ENCODE data around the gene ATP5F1D. TPM values are rescaled to one million over a fixed set of nuclear protein-coding genes. Genes with fewer than 3 reads are reported as not detected.
"Not testable (repeated sequence)": the region's sequence is repeated elsewhere in the genome, so short reads cannot be mapped to it uniquely, and the experiment has no call there.

ATP5F1D gene
- total RNA-seq, 1 experiment from 2014 or later = 126 TPM

DNA sequence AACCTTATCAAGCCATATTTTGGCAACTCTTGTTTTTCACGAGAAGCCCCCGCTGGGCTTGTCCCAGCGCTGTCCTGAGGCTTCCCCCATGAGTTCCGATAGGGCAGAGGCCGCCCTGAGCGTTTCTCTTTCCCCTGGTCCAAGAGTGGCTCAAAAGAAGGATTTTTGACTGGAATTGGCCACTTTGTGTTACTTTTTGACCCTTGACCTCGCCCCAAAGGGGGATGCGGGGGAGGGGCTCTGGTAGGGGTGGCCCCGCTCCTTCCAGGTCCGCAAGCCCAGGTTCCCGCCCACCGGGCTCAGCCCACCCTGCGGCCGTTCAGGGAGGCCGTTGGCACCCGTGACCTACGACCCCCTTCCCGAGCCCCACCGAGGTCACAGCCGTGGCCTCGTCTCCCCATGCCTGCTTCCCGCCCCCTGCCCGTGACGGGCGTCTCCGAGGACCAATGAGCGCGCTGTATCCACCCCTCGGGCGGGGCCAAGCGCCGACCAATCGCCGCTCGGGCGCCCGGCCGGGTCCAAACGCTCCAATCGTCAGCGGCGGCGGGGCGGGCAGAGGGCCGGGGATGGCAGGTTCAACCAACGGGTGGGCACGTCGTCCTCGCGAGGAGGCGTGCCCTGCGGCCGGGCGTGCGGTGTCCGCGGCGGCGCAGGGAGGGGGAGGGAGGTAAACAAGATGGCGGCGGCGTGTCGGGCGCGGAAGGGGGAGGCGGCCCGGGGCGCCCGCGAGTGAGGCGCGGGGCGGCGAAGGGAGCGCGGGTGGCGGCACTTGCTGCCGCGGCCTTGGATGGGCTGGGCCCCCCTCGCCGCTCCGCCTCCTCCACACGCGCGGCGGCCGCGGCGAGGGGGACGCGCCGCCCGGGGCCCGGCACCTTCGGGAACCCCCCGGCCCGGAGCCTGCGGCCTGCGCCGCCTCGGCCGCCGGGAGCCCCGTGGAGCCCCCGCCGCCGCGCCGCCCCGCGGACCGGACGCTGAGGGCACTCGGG lies 36.1 kb upstream of the ATP5F1D start, which contains the start of gene STK11:
STK11 (plus strand) TSS at position 665 of the 986 bp plus-strand sequence. CDS start 1,136 bp downstream, outside the sequence.
- Mint-ChIP-seq H3K4me3 (ENCODE audit: unreplicated experiment) (peak within 1 kb of the TSS; percentile 88), H3K9me3 (ENCODE audit: unreplicated experiment) (no peaks in the 10 kb centered on the region), H3K27ac (ENCODE audit: unreplicated experiment) (peak within 1 kb of the TSS; percentile 77), H3K27me3 (ENCODE audit: insufficient read depth, unreplicated experiment) (no peaks in the 10 kb centered on the region), H3K4me1 (ENCODE audit: low read depth, unreplicated experiment) (peaks cover 10% of the 10 kb centered on the region), H3K36me3 (ENCODE audit: insufficient read depth, unreplicated experiment) (peaks cover 7% of the 10 kb centered on the region)
- H3K27me3 ChIP-seq (replicated peaks; ENCODE audit: control insufficient read depth, insufficient read depth, low read length) = no peaks in the 10 kb centered on the region
- DNase-seq = peak; percentile 98 to 99
- peaks cover 18% of the 10 kb centered on the region for H3K4me1 ChIP-seq
- POLR2A ChIA-PET = no interaction called here
- TF ChIP-seq, protein P1, sequence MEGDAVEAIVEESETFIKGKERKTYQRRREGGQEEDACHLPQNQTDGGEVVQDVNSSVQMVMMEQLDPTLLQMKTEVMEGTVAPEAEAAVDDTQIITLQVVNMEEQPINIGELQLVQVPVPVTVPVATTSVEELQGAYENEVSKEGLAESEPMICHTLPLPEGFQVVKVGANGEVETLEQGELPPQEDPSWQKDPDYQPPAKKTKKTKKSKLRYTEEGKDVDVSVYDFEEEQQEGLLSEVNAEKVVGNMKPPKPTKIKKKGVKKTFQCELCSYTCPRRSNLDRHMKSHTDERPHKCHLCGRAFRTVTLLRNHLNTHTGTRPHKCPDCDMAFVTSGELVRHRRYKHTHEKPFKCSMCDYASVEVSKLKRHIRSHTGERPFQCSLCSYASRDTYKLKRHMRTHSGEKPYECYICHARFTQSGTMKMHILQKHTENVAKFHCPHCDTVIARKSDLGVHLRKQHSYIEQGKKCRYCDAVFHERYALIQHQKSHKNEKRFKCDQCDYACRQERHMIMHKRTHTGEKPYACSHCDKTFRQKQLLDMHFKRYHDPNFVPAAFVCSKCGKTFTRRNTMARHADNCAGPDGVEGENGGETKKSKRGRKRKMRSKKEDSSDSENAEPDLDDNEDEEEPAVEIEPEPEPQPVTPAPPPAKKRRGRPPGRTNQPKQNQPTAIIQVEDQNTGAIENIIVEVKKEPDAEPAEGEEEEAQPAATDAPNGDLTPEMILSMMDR (IDR thresholded peaks at IDR 0.05; ENCODE audit: insufficient read depth in 1 of 2, low read depth in 1 of 2, low read length in 1 of 2, severe bottlenecking in 1 of 2, unreplicated experiment in 1 of 2) = no peak
- peak within 1 kb of the TSS; percentile 71 for H3K4me3 ChIP-seq (ENCODE audit: low read depth, low read length)
- H3K36me3 ChIP-seq (ENCODE audit: control insufficient read depth, insufficient read depth, low read length) = peaks cover 3% of the 10 kb centered on the region; the same call in 1 of the 2 replicates
- H3K9me3 ChIP-seq = no peaks in the 10 kb centered on the region
- intact Hi-C loops (cut with micrococcal nuclease; ENCODE audit: unreplicated experiment) = no loop called here
- CTCF ChIA-PET = no interaction called here
- BruUV-seq (replicated peaks) = TSS peak; percentile 44

DNA sequence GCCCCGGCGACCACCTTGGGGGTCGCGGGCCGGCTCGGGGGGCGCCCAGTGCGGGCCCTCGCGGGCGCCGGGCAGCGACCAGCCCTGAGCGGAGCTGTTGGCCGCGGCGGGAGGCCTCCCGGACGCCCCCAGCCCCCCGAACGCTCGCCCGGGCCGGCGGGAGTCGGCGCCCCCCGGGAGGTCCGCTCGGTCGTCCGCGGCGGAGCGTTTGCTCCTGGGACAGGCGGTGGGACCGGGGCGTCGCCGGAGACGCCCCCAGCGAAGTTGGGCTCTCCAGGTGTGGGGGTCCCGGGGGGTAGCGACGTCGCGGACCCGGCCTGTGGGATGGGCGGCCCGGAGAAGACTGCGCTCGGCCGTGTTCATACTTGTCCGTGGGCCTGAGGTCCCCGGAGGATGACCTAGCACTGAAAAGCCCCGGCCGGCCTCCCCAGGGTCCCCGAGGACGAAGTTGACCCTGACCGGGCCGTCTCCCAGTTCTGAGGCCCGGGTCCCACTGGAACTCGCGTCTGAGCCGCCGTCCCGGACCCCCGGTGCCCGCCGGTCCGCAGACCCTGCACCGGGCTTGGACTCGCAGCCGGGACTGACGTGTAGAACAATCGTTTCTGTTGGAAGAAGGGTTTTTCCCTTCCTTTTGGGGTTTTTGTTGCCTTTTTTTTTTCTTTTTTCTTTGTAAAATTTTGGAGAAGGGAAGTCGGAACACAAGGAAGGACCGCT lies 35.2 kb upstream of the ATP5F1D start:
- Mint-ChIP-seq H3K4me3 (ENCODE audit: unreplicated experiment) (peak overlapping the region; percentile 88), H3K4me1 (ENCODE audit: low read depth, unreplicated experiment) (peaks cover 10% of the 10 kb centered on the region), H3K9me3 (ENCODE audit: unreplicated experiment) (no peaks in the 10 kb centered on the region), H3K27me3 (ENCODE audit: insufficient read depth, unreplicated experiment) (no peaks in the 10 kb centered on the region), H3K36me3 (ENCODE audit: insufficient read depth, unreplicated experiment) (peaks cover 7% of the 10 kb centered on the region), H3K27ac (ENCODE audit: unreplicated experiment) (peak overlapping the region; percentile 77)
- Histone ChIP-seq H3K9me3 (no peaks in the 10 kb centered on the region), H3K27me3 (replicated peaks; ENCODE audit: control insufficient read depth, insufficient read depth, low read length) (no peaks in the 10 kb centered on the region), H3K36me3 (ENCODE audit: control insufficient read depth, insufficient read depth, low read length) (peaks cover 3% of the 10 kb centered on the region; the same call in 1 of the 2 replicates), H3K4me3 (ENCODE audit: low read depth, low read length) (peak overlapping the region; percentile 71), H3K4me1 (peaks cover 18% of the 10 kb centered on the region)
- CTCF ChIA-PET = no interaction called here
- intact Hi-C loops (cut with micrococcal nuclease; ENCODE audit: unreplicated experiment) = no loop called here
- DNase-seq = no peak
- TF ChIP-seq, protein P1 (IDR thresholded peaks at IDR 0.05; ENCODE audit: insufficient read depth in 1 of 2, low read depth in 1 of 2, low read length in 1 of 2, severe bottlenecking in 1 of 2, unreplicated experiment in 1 of 2) = no peak
- POLR2A ChIA-PET = no interaction called here
- no TSS peak for BruUV-seq (replicated peaks)

DNA sequence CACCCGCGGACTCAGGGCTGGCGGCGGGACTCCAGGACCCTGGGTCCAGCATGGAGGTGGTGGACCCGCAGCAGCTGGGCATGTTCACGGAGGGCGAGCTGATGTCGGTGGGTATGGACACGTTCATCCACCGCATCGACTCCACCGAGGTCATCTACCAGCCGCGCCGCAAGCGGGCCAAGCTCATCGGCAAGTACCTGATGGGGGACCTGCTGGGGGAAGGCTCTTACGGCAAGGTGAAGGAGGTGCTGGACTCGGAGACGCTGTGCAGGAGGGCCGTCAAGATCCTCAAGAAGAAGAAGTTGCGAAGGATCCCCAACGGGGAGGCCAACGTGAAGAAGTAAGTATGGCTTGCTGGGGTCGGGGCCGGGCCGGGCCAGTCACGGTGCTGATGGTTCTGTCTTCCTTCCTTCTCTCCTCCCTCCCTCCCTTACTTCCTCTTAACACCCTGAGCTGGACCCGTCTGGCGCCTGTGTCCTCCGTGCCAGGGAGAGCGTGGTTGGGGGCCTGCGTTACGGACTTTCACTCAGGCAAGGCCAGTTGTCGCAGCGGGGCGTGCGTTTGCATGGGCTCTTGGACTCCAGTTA lies 34.6 kb upstream of the ATP5F1D start:
- Mint-ChIP-seq H3K4me3 (ENCODE audit: unreplicated experiment) (peak overlapping the region; percentile 88), H3K4me1 (ENCODE audit: low read depth, unreplicated experiment) (peaks cover 10% of the 10 kb centered on the region), H3K27ac (ENCODE audit: unreplicated experiment) (peak overlapping the region; percentile 77), H3K36me3 (ENCODE audit: insufficient read depth, unreplicated experiment) (peaks cover 14% of the 10 kb centered on the region), H3K27me3 (ENCODE audit: insufficient read depth, unreplicated experiment) (no peaks in the 10 kb centered on the region), H3K9me3 (ENCODE audit: unreplicated experiment) (no peaks in the 10 kb centered on the region)
- TSS peak; percentile 48 for BruUV-seq (replicated peaks)
- ChIA-PET POLR2A (no interaction called here), CTCF (no interaction called here)
- intact Hi-C loops (cut with micrococcal nuclease; ENCODE audit: unreplicated experiment) = no loop called here
- no peaks in the 10 kb centered on the region for H3K27me3 ChIP-seq (replicated peaks; ENCODE audit: control insufficient read depth, insufficient read depth, low read length)
- H3K9me3 ChIP-seq = no peaks in the 10 kb centered on the region
- DNase-seq = no peak
- TF ChIP-seq, protein P1 (IDR thresholded peaks at IDR 0.05; ENCODE audit: insufficient read depth in 1 of 2, low read depth in 1 of 2, low read length in 1 of 2, severe bottlenecking in 1 of 2, unreplicated experiment in 1 of 2) = no peak
- H3K4me1 ChIP-seq = peaks cover 18% of the 10 kb centered on the region
- peaks cover 3% of the 10 kb centered on the region; the same call in 1 of the 2 replicates for H3K36me3 ChIP-seq (ENCODE audit: control insufficient read depth, insufficient read depth, low read length)
- H3K4me3 ChIP-seq (ENCODE audit: low read depth, low read length) = peak overlapping the region; percentile 71

DNA sequence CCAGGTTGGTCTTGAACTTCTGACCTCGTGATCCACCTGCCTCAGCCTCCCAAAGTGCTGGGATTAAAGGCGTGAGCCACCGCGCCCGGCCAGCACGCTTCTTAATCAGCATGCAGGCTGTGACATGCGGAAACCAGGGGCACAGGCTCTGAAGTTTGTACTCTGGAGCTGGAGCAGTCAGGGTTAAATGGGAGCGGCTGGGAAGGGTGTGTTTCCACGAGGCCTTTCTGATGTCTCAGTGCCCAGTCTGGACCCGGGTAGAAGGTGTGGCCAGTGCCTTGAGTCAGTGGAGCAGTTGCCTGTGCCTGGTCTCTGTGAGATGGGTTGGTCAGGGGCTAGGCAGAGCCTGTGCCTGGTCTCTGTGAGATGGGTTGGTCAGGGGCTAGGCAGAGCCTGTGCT lies 32.7 kb upstream of the ATP5F1D start:
- H3K4me1 ChIP-seq = peaks cover 13% of the 10 kb centered on the region
- DNase-seq; BruUV-seq (replicated peaks); H3K27ac Mint-ChIP-seq (ENCODE audit: unreplicated experiment); H3K27me3 ChIP-seq (replicated peaks; ENCODE audit: control insufficient read depth, insufficient read depth, low read length); H3K27me3 Mint-ChIP-seq (ENCODE audit: insufficient read depth, unreplicated experiment); intact Hi-C loops (cut with micrococcal nuclease; ENCODE audit: unreplicated experiment); CTCF ChIA-PET; H3K36me3 ChIP-seq (ENCODE audit: control insufficient read depth, insufficient read depth, low read length); POLR2A ChIA-PET; H3K4me1 Mint-ChIP-seq (ENCODE audit: low read depth, unreplicated experiment); H3K4me3 Mint-ChIP-seq (ENCODE audit: unreplicated experiment); H3K4me3 ChIP-seq (ENCODE audit: low read depth, low read length); H3K9me3 ChIP-seq; H3K9me3 Mint-ChIP-seq (ENCODE audit: unreplicated experiment): not testable (repeated sequence)
- H3K36me3 Mint-ChIP-seq (ENCODE audit: insufficient read depth, unreplicated experiment) = peaks cover 24% of the 10 kb centered on the region
